PC-9 (cell line): Measurements from ENCODE around the gene MAPK8IP3.

Source experiments
- CTCF ChIP-seq: fragments of 200-600 bp; sonication (generic); conservative IDR thresholded peaks from 2 replicates; pipeline ENCODE4 v1.6.1; 2017; ENCODE audit warnings: mixed run types, antibody characterized with exemption, mild to moderate bottlenecking, moderate library complexity
- EZH2 ChIP-seq: fragments of 200-600 bp; sonication (generic); IDR thresholded peaks from 2 replicates; pipeline ENCODE4 v1.8.0; 2017; ENCODE audit warnings: antibody characterized with exemption, low read depth

- TF ChIP-seq CTCF (no peak), EZH2 (no peak)
Measured at GRCh38 chr16:1657841-1658240, 48.2 kb upstream of the MAPK8IP3 start.
